HepG2 (cell line): ENCODE results near the gene MT4. TPM values are rescaled to one million over a fixed set of nuclear protein-coding genes. Genes with fewer than 3 reads are reported as not detected.
A peak's percentile ranks its signal among the peaks of the same experiment; 100 is the strongest.

Experiments
- CERS6 ChIP-seq: sonication (generic); formaldehyde crosslinking; IDR thresholded peaks from 2 replicates; pipeline ENCODE4 v1.5.0; 2020; ENCODE audit warnings: missing genetic modification reagents
- ELF4 ChIP-seq: sonication (generic); formaldehyde crosslinking; IDR thresholded peaks from 2 replicates; pipeline ENCODE4 v1.5.0; 2020; ENCODE audit warnings: missing genetic modification reagents, mild to moderate bottlenecking, moderate library complexity, borderline replicate concordance
- ESRRA ChIP-seq: sonication (generic); formaldehyde crosslinking; IDR thresholded peaks from 2 replicates; pipeline ENCODE4 v1.5.1; 2020; ENCODE audit warnings: mild to moderate bottlenecking, low read depth, missing genetic modification reagents
- FOXO4 ChIP-seq: sonication (generic); formaldehyde crosslinking; conservative IDR thresholded peaks from 2 replicates; pipeline ENCODE4 v1.8.1; 2023; ENCODE audit warnings: missing genetic modification reagents
- GATA4 ChIP-seq: sonication (generic); IDR thresholded peaks from 2 replicates; pipeline ENCODE4 v1.6.1; 2016; ENCODE audit warnings: antibody characterized with exemption, low read depth, borderline replicate concordance
- MYC ChIP-seq: sonication (generic); formaldehyde crosslinking; IDR thresholded peaks from 2 replicates; pipeline ENCODE4 v1.9.0; 2021; ENCODE audit warnings: missing genetic modification reagents, borderline replicate concordance
- MYNN ChIP-seq: sonication (generic); formaldehyde crosslinking; IDR thresholded peaks from 2 replicates; pipeline ENCODE4 v1.4.0; 2020; ENCODE audit warnings: mild to moderate bottlenecking, low read depth, missing genetic modification reagents
- PCBP1 ChIP-seq: fragments of 200-400 bp; formaldehyde crosslinking; IDR thresholded peaks from 2 replicates; pipeline ENCODE4 v1.6.1; 2017; ENCODE audit warnings: mild to moderate bottlenecking, low read depth, low read length, borderline replicate concordance
- TAF1 ChIP-seq: sonication (generic); formaldehyde crosslinking; IDR thresholded peaks from 2 replicates; pipeline ENCODE4 v1.4.0; 2020; ENCODE audit warnings: missing genetic modification reagents
- YEATS2 ChIP-seq: sonication (generic); formaldehyde crosslinking; IDR thresholded peaks from 2 replicates; pipeline ENCODE4 v1.4.0; 2020; ENCODE audit warnings: missing genetic modification reagents, borderline replicate concordance
- ZBTB2 ChIP-seq: sonication (generic); formaldehyde crosslinking; IDR thresholded peaks from 2 replicates; pipeline ENCODE4 v1.8.0; 2022; ENCODE audit warnings: low read depth, missing genetic modification reagents
- ZNF563 ChIP-seq: sonication (generic); formaldehyde crosslinking; IDR thresholded peaks from 2 replicates; pipeline ENCODE4 v1.8.0; 2022; ENCODE audit warnings: mild to moderate bottlenecking, moderate library complexity, missing genetic modification reagents
- polyA plus RNA-seq, 8 experiments: library from polyadenylated mRNA; depleted of rRNA in 3 of 8; stranded (reverse) in 7 of 8; unstranded in 1 of 8; fragments of >200 nt; fragmentation: Illumina TruSeq in 4 of 8; extraction: Trizol in 4 of 8; gene quantifications; 2 replicates each; pipeline versions ENCODE4 v1.2.1 to v1.2.3, GENCODE V29; 2011 to 2016; ENCODE audit warnings: low read depth in 4 of 8, missing spikeins in 1 of 8, mixed read lengths in 1 of 8; ENCODE audit not compliant: insufficient read depth in 1 of 8
- total RNA-seq, 5 experiments: library from RNA; depleted of rRNA; stranded (reverse); fragments of >200 nt; fragmentation: Illumina TruSeq; extraction: Trizol; gene quantifications; 2 replicates each; pipeline ENCODE4 v1.2.3, GENCODE V29; 2016; ENCODE audit warnings: low read depth in 1 of 5
- TF ChIP-seq, protein P1 (sequence below): sonication (generic); formaldehyde crosslinking; IDR thresholded peaks from 2 replicates; pipeline ENCODE4 v1.9.0; 2022; ENCODE audit warnings: missing genetic modification reagents, mild to moderate bottlenecking, borderline replicate concordance
- TF ChIP-seq, protein P2 (sequence below): sonication (generic); formaldehyde crosslinking; IDR thresholded peaks from 2 replicates; pipeline ENCODE4 v1.9.0; 2021; ENCODE audit warnings: mild to moderate bottlenecking, missing genetic modification reagents

The MT4 gene
- total and polyA plus RNA-seq, 2 of the 13 experiments (the other 11 are each of a cell fraction or from before 2014, with no cell fraction given): not detected

GRCh38 chr16:56608043-56608875 is 43.4 kb downstream of the MT4 start, which contains the start of gene MT2A (continued):
- TF ChIP-seq, protein P1, sequence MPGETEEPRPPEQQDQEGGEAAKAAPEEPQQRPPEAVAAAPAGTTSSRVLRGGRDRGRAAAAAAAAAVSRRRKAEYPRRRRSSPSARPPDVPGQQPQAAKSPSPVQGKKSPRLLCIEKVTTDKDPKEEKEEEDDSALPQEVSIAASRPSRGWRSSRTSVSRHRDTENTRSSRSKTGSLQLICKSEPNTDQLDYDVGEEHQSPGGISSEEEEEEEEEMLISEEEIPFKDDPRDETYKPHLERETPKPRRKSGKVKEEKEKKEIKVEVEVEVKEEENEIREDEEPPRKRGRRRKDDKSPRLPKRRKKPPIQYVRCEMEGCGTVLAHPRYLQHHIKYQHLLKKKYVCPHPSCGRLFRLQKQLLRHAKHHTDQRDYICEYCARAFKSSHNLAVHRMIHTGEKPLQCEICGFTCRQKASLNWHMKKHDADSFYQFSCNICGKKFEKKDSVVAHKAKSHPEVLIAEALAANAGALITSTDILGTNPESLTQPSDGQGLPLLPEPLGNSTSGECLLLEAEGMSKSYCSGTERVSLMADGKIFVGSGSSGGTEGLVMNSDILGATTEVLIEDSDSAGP: peak; percentile 95; the same call in 1 of the 2 replicates
- TF ChIP-seq, protein P2, sequence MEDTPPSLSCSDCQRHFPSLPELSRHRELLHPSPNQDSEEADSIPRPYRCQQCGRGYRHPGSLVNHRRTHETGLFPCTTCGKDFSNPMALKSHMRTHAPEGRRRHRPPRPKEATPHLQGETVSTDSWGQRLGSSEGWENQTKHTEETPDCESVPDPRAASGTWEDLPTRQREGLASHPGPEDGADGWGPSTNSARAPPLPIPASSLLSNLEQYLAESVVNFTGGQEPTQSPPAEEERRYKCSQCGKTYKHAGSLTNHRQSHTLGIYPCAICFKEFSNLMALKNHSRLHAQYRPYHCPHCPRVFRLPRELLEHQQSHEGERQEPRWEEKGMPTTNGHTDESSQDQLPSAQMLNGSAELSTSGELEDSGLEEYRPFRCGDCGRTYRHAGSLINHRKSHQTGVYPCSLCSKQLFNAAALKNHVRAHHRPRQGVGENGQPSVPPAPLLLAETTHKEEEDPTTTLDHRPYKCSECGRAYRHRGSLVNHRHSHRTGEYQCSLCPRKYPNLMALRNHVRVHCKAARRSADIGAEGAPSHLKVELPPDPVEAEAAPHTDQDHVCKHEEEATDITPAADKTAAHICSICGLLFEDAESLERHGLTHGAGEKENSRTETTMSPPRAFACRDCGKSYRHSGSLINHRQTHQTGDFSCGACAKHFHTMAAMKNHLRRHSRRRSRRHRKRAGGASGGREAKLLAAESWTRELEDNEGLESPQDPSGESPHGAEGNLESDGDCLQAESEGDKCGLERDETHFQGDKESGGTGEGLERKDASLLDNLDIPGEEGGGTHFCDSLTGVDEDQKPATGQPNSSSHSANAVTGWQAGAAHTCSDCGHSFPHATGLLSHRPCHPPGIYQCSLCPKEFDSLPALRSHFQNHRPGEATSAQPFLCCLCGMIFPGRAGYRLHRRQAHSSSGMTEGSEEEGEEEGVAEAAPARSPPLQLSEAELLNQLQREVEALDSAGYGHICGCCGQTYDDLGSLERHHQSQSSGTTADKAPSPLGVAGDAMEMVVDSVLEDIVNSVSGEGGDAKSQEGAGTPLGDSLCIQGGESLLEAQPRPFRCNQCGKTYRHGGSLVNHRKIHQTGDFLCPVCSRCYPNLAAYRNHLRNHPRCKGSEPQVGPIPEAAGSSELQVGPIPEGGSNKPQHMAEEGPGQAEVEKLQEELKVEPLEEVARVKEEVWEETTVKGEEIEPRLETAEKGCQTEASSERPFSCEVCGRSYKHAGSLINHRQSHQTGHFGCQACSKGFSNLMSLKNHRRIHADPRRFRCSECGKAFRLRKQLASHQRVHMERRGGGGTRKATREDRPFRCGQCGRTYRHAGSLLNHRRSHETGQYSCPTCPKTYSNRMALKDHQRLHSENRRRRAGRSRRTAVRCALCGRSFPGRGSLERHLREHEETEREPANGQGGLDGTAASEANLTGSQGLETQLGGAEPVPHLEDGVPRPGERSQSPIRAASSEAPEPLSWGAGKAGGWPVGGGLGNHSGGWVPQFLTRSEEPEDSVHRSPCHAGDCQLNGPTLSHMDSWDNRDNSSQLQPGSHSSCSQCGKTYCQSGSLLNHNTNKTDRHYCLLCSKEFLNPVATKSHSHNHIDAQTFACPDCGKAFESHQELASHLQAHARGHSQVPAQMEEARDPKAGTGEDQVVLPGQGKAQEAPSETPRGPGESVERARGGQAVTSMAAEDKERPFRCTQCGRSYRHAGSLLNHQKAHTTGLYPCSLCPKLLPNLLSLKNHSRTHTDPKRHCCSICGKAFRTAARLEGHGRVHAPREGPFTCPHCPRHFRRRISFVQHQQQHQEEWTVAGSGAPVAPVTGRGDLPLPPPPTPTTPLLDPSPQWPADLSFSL (CRISPR knock-in tag): 0 out of 2 replicates have a peak, but pooled peaks have one; percentile 20
- TF ChIP-seq YEATS2 (CRISPR knock-in tag) (no peak), CERS6 (CRISPR knock-in tag) (no peak; the same call in none of the 2 replicates), ZNF563 (CRISPR knock-in tag) (peak; percentile 96), PCBP1 (0 out of 2 replicates have a peak, but pooled peaks have one; percentile 60), ESRRA (CRISPR knock-in tag) (peak; percentile 62; the same call in 1 of the 2 replicates), GATA4 (peak; percentile 52; the same call in 1 of the 2 replicates), MYC (CRISPR knock-in tag) (peak; percentile 88), ELF4 (0 out of 2 replicates have a peak, but pooled peaks have one; percentile 1), MYNN (CRISPR knock-in tag) (no peak), FOXO4 (CRISPR knock-in tag) (0 out of 2 replicates have a peak, but pooled peaks have one; percentile 66), ZBTB2 (peak; percentile 41; the same call in 1 of the 2 replicates), TAF1 (peak; percentile 89)
